Liver (tissue), 9 donors: ENCODE results near the gene CCNYL1. TPM values are rescaled to one million over a fixed set of nuclear protein-coding genes. Genes with fewer than 3 reads are reported as not detected.

Experiments
- DNase-seq: peaks from one replicate; pipeline ENCODE4 v3.0.0-alpha.2; 2017; ENCODE audit warnings: low spot score
- H3K27ac ChIP-seq, 2 donors: one replicate each; pipeline ENCODE4 v1.7.0; 2013; ENCODE audit warnings: inconsistent platforms in 2 of 2, low read length in 2 of 2, control low read depth in 1 of 2, low read depth in 1 of 2, mild to moderate bottlenecking in 1 of 2
- H3K27me3 ChIP-seq, 4 donors: one replicate each; pipeline versions ENCODE4 v1.6.1 to v1.7.0; 2013; ENCODE audit warnings: low read length in 3 of 4, inconsistent platforms in 1 of 4, mild to moderate bottlenecking in 1 of 4, moderate library complexity in 1 of 4; ENCODE audit not compliant: control insufficient read depth in 4 of 4, insufficient read depth in 4 of 4
- H3K36me3 ChIP-seq, 4 donors: one replicate each; pipeline versions ENCODE4 v1.6.1 to v1.7.0; 2013; ENCODE audit warnings: low read length in 3 of 4, mild to moderate bottlenecking in 3 of 4, low read depth in 1 of 4, moderate library complexity in 1 of 4; ENCODE audit not compliant: control insufficient read depth in 4 of 4, insufficient read depth in 3 of 4
- H3K4me1 ChIP-seq, 4 donors: one replicate each; pipeline versions ENCODE4 v1.6.1 to v1.7.0; 2013; ENCODE audit warnings: low read length in 3 of 4, mild to moderate bottlenecking in 3 of 4, moderate library complexity in 1 of 4; ENCODE audit not compliant: control insufficient read depth in 4 of 4, insufficient read depth in 4 of 4
- H3K4me3 ChIP-seq, 3 donors: one replicate each; pipeline versions ENCODE4 v1.6.1 to v1.7.0; 2013; ENCODE audit warnings: low read length in 3 of 3, control low read depth in 1 of 3, low read depth in 1 of 3, mild to moderate bottlenecking in 1 of 3
- H3K9ac ChIP-seq, 2 donors: one replicate each; pipeline ENCODE4 v1.7.0; 2013; ENCODE audit warnings: low read length in 2 of 2, mild to moderate bottlenecking in 2 of 2, moderate library complexity in 2 of 2, control low read depth in 1 of 2, low read depth in 1 of 2
- H3K9me3 ChIP-seq, 4 donors: one replicate each; pipeline versions ENCODE4 v1.6.1 to v1.7.0; 2013; ENCODE audit warnings: low read length in 3 of 4; ENCODE audit not compliant: control insufficient read depth in 4 of 4
- ATF3 ChIP-seq: IDR thresholded peaks from 2 replicates; pipeline ENCODE4 v1.6.1; 2016; ENCODE audit warnings: antibody characterized with exemption
- EGR1 ChIP-seq, 2 donors: IDR thresholded peaks; 2 replicates each; pipeline ENCODE4 v1.6.1; 2016 to 2018; ENCODE audit warnings: antibody characterized with exemption in 2 of 2, low read depth in 2 of 2
- FOXA1 ChIP-seq: IDR thresholded peaks from 2 replicates; pipeline ENCODE4 v1.6.1; 2016; ENCODE audit warnings: antibody characterized with exemption
- FOXA2 ChIP-seq: IDR thresholded peaks from 2 replicates; pipeline ENCODE4 v1.6.1; 2016; ENCODE audit warnings: antibody characterized with exemption
- GABPA ChIP-seq, 2 donors: IDR thresholded peaks in 1 of 2; conservative IDR thresholded peaks in 1 of 2; 2 replicates each; pipeline ENCODE4 v1.6.1; 2016; ENCODE audit warnings: antibody characterized with exemption in 2 of 2, mild to moderate bottlenecking in 1 of 2, moderate library complexity in 1 of 2
- HNF4A ChIP-seq, 2 donors: conservative IDR thresholded peaks; 2 replicates each; pipeline ENCODE4 v1.6.1; 2016; ENCODE audit warnings: antibody characterized with exemption in 2 of 2, mild to moderate bottlenecking in 2 of 2
- HNF4G ChIP-seq: IDR thresholded peaks from 2 replicates; pipeline ENCODE4 v1.6.1; 2016; ENCODE audit warnings: antibody characterized with exemption
- JUND ChIP-seq, 2 donors: IDR thresholded peaks; 2 replicates each; pipeline ENCODE4 v1.6.1; 2016; ENCODE audit warnings: antibody characterized with exemption in 2 of 2
- MAX ChIP-seq: IDR thresholded peaks from 2 replicates; pipeline ENCODE4 v1.6.1; 2016; ENCODE audit warnings: antibody characterized with exemption
- NR2F2 ChIP-seq: IDR thresholded peaks from 2 replicates; pipeline ENCODE4 v1.6.1; 2016; ENCODE audit warnings: antibody characterized with exemption
- RAD21 ChIP-seq, 2 donors: IDR thresholded peaks; 2 replicates each; pipeline ENCODE4 v1.6.1; 2016; ENCODE audit warnings: antibody characterized with exemption in 2 of 2, mild to moderate bottlenecking in 2 of 2
- REST ChIP-seq: IDR thresholded peaks from 2 replicates; pipeline ENCODE4 v1.6.1; 2016; ENCODE audit warnings: antibody characterized with exemption, mild to moderate bottlenecking
- RXRA ChIP-seq, 2 donors: IDR thresholded peaks; 2 replicates each; pipeline ENCODE4 v1.6.1; 2017 to 2018; ENCODE audit warnings: antibody characterized with exemption in 2 of 2, mild to moderate bottlenecking in 1 of 2
- SP1 ChIP-seq: IDR thresholded peaks from 2 replicates; pipeline ENCODE4 v1.6.1; 2018; ENCODE audit warnings: antibody characterized with exemption, mild to moderate bottlenecking
- TAF1 ChIP-seq: conservative IDR thresholded peaks from 2 replicates; pipeline ENCODE4 v1.6.1; 2016; ENCODE audit warnings: antibody characterized with exemption, mild to moderate bottlenecking
- YY1 ChIP-seq: IDR thresholded peaks from 2 replicates; pipeline ENCODE4 v1.6.1; 2016; ENCODE audit warnings: antibody characterized with exemption, mild to moderate bottlenecking
- WGBS: extraction: QIAGEN DNeasy Blood & Tissue Kit; methylation state at CpG from one replicate; pipeline ENCODE4 v1.1.7; 2013; 5-methylcytosine and 5-hydroxymethylcytosine counted together
- polyA plus RNA-seq, 2 donors: library from polyadenylated mRNA; stranded (reverse) in 1 of 2; unstranded in 1 of 2; fragments of 200-250 nt in 1 of 2; fragments of >200 nt in 1 of 2; fragmentation: Nextera tagmentation in 1 of 2; extraction: Ambion mirVana in 1 of 2; gene quantifications; one replicate each; pipeline versions ENCODE4 v1.2.1 to v1.2.3, GENCODE V29; 2013 to 2015
- total RNA-seq, 2 donors: library from RNA; depleted of rRNA; stranded (reverse); fragments of >200 nt; gene quantifications; one replicate each; pipeline ENCODE4 v1.2.3, GENCODE V29; 2014
- TF ChIP-seq, protein P1 (sequence below): IDR thresholded peaks from 2 replicates; pipeline ENCODE4 v1.6.1; 2016; ENCODE audit warnings: antibody characterized with exemption
- TF ChIP-seq, protein P2 (sequence below): fragments of 150-350 bp; IDR thresholded peaks from 2 replicates; pipeline ENCODE4 v1.5.1; 2017; ENCODE audit warnings: improper control_type of control experiment, low read depth, low read length; ENCODE audit not compliant: missing input control
- donor health status: healthy.
- donor health status: healthy.
- donor health status: healthy.
- donor health status: healthy.
- donor health status: healthy.

The CCNYL1 gene
- total and polyA plus RNA-seq, 4 donors: 5.8 to 9.3 (median 8.2) TPM

DNA sequence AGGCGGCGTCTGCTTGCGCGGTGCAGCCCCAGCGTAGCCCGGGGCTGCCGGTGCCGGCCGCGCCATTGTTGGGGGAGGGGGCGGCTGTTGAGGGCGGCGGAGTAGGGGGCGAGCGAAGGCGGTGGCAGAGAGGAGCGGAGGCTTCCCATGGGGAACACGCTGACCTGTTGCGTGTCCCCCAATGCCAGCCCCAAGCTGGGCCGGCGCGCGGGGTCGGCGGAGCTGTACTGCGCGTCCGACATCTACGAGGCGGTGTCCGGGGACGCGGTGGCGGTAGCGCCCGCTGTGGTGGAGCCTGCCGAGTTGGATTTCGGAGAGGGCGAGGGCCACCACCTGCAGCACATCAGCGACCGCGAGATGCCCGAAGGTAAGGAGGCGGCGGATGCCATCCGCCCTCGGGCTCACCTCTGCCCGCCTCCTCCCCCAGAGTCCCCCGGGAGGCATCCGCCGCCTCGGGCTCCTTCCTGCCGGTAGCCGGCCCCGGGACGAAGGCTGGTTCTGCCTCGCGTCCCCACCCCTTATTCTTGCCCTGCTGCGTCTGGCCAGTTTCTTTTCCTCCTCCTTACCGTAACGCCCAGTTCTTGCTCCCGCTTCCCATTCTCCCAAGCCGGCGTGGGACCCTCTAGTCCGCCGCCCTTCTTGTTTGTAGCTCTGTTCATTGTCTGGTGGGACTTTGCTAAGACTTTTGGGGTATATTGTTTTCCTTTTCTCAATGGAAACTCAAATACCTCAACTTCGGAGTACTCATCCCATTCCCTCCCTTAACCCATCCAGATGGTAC, 500 bp downstream of the CCNYL1 start:
- WGBS: under 1% methylated on average over 67 of the region's 67 CpGs
- TF ChIP-seq REST: no peak
- TF ChIP-seq SP1: no peak
- TF ChIP-seq YY1: no peak
- TF ChIP-seq, protein P1, sequence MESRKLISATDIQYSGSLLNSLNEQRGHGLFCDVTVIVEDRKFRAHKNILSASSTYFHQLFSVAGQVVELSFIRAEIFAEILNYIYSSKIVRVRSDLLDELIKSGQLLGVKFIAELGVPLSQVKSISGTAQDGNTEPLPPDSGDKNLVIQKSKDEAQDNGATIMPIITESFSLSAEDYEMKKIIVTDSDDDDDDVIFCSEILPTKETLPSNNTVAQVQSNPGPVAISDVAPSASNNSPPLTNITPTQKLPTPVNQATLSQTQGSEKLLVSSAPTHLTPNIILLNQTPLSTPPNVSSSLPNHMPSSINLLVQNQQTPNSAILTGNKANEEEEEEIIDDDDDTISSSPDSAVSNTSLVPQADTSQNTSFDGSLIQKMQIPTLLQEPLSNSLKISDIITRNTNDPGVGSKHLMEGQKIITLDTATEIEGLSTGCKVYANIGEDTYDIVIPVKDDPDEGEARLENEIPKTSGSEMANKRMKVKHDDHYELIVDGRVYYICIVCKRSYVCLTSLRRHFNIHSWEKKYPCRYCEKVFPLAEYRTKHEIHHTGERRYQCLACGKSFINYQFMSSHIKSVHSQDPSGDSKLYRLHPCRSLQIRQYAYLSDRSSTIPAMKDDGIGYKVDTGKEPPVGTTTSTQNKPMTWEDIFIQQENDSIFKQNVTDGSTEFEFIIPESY: no peak
- peak overlapping the region; percentile 69 to 84 for H3K27ac ChIP-seq
- peak overlapping the region; percentile 80 to 83 (median 82) for H3K4me3 ChIP-seq
- no peaks in the 10 kb centered on the region for H3K36me3 ChIP-seq
- DNase-seq: no peak
- peaks cover 3 to 18% (median 15%) of the 10 kb centered on the region in 4 donors for H3K4me1 ChIP-seq
- peak overlapping the region; percentile 68 to 88 for H3K9ac ChIP-seq
- H3K27me3 ChIP-seq: no peaks in the 10 kb centered on the region
- no peaks in the 10 kb centered on the region for H3K9me3 ChIP-seq

DNA sequence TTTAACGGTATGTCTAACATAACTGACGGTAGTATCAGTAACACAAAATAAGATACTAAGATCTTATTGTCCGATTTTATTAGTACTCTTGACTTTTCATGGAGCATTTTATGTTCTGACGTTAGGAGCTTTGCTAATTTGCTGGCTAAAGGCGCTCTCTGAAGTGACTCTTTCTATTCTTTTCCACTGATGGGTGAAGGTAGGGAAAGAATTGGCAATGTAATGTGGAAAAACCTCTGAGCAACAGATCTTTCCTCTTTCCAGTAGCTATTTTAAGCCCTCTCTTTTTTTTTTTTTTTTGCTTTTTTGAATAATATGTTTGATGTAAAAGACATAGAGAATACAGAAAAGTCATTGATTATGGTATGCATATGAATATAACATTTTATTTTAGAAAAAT, 4.6 kb downstream of the CCNYL1 start:
- 95% methylated on average over 5 of the region's 5 CpGs for WGBS
- Histone ChIP-seq H3K9ac (no peak overlapping the region), H3K36me3 (no peaks in the 10 kb centered on the region), H3K4me3 (no peak overlapping the region), H3K27me3 (no peaks in the 10 kb centered on the region), H3K4me1 (peaks cover 3 to 26% (median 22%) of the 10 kb centered on the region in 4 donors), H3K27ac (no peak overlapping the region), H3K9me3 (no peaks in the 10 kb centered on the region)
- no peak for TF ChIP-seq EGR1 (IDR thresholded peaks at IDR 0.05; ENCODE audit: low read depth in 2 of 2)
- TF ChIP-seq NR2F2: no peak
- no peak for TF ChIP-seq HNF4A (conservative IDR thresholded peaks at IDR 0.05)
- TF ChIP-seq JUND (IDR thresholded peaks at IDR 0.05): no peak
- TF ChIP-seq MAX: no peak
- TF ChIP-seq, protein P1: no peak
- no peak for TF ChIP-seq GABPA (IDR thresholded peaks at IDR 0.05 in 1 of 2, conservative IDR thresholded peaks at IDR 0.05 in 1 of 2)
- TF ChIP-seq FOXA1: no peak
- no peak for TF ChIP-seq HNF4G
- no peak for TF ChIP-seq REST
- TF ChIP-seq, protein P2, sequence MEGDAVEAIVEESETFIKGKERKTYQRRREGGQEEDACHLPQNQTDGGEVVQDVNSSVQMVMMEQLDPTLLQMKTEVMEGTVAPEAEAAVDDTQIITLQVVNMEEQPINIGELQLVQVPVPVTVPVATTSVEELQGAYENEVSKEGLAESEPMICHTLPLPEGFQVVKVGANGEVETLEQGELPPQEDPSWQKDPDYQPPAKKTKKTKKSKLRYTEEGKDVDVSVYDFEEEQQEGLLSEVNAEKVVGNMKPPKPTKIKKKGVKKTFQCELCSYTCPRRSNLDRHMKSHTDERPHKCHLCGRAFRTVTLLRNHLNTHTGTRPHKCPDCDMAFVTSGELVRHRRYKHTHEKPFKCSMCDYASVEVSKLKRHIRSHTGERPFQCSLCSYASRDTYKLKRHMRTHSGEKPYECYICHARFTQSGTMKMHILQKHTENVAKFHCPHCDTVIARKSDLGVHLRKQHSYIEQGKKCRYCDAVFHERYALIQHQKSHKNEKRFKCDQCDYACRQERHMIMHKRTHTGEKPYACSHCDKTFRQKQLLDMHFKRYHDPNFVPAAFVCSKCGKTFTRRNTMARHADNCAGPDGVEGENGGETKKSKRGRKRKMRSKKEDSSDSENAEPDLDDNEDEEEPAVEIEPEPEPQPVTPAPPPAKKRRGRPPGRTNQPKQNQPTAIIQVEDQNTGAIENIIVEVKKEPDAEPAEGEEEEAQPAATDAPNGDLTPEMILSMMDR: no peak
- no peak for TF ChIP-seq RAD21 (IDR thresholded peaks at IDR 0.05)
- TF ChIP-seq TAF1: no peak
- no peak for TF ChIP-seq SP1
- no peak for TF ChIP-seq YY1
- no peak for TF ChIP-seq ATF3
- TF ChIP-seq RXRA (IDR thresholded peaks at IDR 0.05): no peak
- TF ChIP-seq FOXA2: no peak
- no peak for DNase-seq
